ENCODE data around the gene EIF4A3. TPM values are rescaled to one million over a fixed set of nuclear protein-coding genes. Genes with fewer than 3 reads are reported as not detected.

The EIF4A3 gene
- total and polyA plus RNA-seq, 4 donors, result 29.0 to 35.1 (median 33.4) TPM

GRCh38 chr17:80116276-80116920, 30.5 kb downstream of the EIF4A3 start:
- H3K36me3 ChIP-seq (ENCODE audit: control insufficient read depth in 4 of 4, insufficient read depth in 3 of 4, low read depth in 1 of 4, low read length in 3 of 4), result peaks cover 3 to 13% (median 4%) of the 10 kb centered on the region in 4 donors
- no peak for DNase-seq (ENCODE audit: low spot score)
- no peak overlapping the region for H3K9ac ChIP-seq (ENCODE audit: low read depth in 1 of 2, low read length in 2 of 2)
- H3K9me3 ChIP-seq (ENCODE audit: control insufficient read depth in 4 of 4, low read length in 3 of 4), result no peaks in the 10 kb centered on the region
- H3K4me3 ChIP-seq (ENCODE audit: low read depth in 1 of 3, low read length in 3 of 3), result no peak overlapping the region
- no peak for TF ChIP-seq TAF1 (conservative IDR thresholded peaks at IDR 0.05)
- no peak for TF ChIP-seq MAX (IDR thresholded peaks at IDR 0.05)
- no peak for TF ChIP-seq EGR1 (IDR thresholded peaks at IDR 0.05; ENCODE audit: low read depth in 2 of 2)
- no peak for TF ChIP-seq JUND (IDR thresholded peaks at IDR 0.05)
- TF ChIP-seq HNF4A (conservative IDR thresholded peaks at IDR 0.05), result no peak
- no peak for TF ChIP-seq RXRA (IDR thresholded peaks at IDR 0.05)
- no peak for TF ChIP-seq REST (IDR thresholded peaks at IDR 0.05)
- TF ChIP-seq, protein P1, sequence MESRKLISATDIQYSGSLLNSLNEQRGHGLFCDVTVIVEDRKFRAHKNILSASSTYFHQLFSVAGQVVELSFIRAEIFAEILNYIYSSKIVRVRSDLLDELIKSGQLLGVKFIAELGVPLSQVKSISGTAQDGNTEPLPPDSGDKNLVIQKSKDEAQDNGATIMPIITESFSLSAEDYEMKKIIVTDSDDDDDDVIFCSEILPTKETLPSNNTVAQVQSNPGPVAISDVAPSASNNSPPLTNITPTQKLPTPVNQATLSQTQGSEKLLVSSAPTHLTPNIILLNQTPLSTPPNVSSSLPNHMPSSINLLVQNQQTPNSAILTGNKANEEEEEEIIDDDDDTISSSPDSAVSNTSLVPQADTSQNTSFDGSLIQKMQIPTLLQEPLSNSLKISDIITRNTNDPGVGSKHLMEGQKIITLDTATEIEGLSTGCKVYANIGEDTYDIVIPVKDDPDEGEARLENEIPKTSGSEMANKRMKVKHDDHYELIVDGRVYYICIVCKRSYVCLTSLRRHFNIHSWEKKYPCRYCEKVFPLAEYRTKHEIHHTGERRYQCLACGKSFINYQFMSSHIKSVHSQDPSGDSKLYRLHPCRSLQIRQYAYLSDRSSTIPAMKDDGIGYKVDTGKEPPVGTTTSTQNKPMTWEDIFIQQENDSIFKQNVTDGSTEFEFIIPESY (IDR thresholded peaks at IDR 0.05), result no peak
- no peak for TF ChIP-seq RAD21 (IDR thresholded peaks at IDR 0.05)
- no peak for TF ChIP-seq YY1 (IDR thresholded peaks at IDR 0.05)
- TF ChIP-seq NR2F2 (IDR thresholded peaks at IDR 0.05), result no peak
- TF ChIP-seq CTCF (IDR thresholded peaks at IDR 0.05; ENCODE audit: low read depth, low read length, missing input control), result no peak
- no peak for TF ChIP-seq GABPA (IDR thresholded peaks at IDR 0.05 in 1 of 2, conservative IDR thresholded peaks at IDR 0.05 in 1 of 2)
- no peak for TF ChIP-seq ATF3 (IDR thresholded peaks at IDR 0.05)
- no peak for TF ChIP-seq FOXA2 (IDR thresholded peaks at IDR 0.05)
- TF ChIP-seq HNF4G (IDR thresholded peaks at IDR 0.05), result no peak
- no peak for TF ChIP-seq FOXA1 (IDR thresholded peaks at IDR 0.05)
- no peak for TF ChIP-seq SP1 (IDR thresholded peaks at IDR 0.05)
- no peaks in the 10 kb centered on the region for H3K27me3 ChIP-seq (ENCODE audit: control insufficient read depth in 4 of 4, insufficient read depth in 4 of 4, low read length in 3 of 4)
- no peak overlapping the region for H3K27ac ChIP-seq (ENCODE audit: low read depth in 1 of 2, low read length in 2 of 2)
- H3K4me1 ChIP-seq (ENCODE audit: control insufficient read depth in 4 of 4, insufficient read depth in 4 of 4, low read length in 3 of 4), result no peaks in the 10 kb centered on the region
- 92% methylated on average over 16 of the region's 16 CpGs for WGBS

All from liver (tissue), 9 donors.